Stimulated activated CD4-positive, alpha-beta T cell treated with anti-CD3 and anti-CD28 coated beads, Interleukin-4, amount 100 ng/mL, for 48 hours (primary cell): ENCODE results near the gene PRLH.
"Not testable (repeated sequence)": the region's sequence is repeated elsewhere in the genome, so short reads cannot be mapped to it uniquely, and the experiment has no call there.

Source experiments
- DNase-seq, 2 donors: peaks; one replicate each; pipeline ENCODE4 v3.0.0-alpha.2; 2020; ENCODE audit warnings: low read depth in 2 of 2

The PRLH gene

DNA sequence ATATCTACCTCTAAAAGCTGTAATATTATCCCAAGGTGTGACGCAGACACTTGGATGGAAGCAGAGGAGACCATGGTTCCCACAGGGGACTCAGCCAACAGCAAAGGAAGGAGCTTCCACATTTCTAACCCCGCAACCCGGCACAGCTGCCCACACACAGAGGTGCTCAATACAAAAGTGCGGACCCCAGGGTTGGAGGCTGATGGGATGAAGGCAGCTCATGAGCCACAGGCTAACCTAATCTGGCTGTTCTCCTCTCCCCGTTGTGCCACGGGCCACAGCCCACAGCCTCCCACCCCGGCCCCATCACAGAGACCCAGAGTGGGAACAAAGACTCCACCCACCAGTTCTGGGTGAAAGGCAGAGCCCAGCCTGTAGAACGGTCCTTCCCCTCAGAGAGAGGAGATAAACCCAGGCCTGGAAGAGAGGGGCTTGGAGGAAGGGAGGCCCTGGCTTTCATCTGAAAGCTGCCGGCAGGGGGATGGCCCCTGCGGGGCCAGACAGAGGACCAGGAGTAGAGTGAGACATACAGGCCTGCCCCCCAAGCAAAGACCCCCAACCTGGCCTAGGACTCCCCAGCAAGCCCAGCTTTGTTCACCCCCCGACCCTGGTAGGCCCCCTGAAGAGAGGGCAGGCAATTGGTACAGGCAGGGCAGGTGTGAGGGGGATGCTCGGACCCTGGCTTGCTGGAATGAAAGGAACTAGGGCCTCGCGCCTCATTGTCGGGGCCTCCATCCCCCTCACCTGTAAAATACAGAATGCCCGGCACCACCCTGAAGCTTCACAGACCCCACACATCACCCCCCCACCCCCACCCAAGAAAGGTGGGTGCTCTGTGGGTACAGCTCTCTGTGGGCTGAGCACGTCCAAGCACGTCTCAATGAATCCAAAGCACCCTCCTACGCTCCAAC lies 17.3 kb downstream of the PRLH start:
- DNase-seq: no peak

DNA sequence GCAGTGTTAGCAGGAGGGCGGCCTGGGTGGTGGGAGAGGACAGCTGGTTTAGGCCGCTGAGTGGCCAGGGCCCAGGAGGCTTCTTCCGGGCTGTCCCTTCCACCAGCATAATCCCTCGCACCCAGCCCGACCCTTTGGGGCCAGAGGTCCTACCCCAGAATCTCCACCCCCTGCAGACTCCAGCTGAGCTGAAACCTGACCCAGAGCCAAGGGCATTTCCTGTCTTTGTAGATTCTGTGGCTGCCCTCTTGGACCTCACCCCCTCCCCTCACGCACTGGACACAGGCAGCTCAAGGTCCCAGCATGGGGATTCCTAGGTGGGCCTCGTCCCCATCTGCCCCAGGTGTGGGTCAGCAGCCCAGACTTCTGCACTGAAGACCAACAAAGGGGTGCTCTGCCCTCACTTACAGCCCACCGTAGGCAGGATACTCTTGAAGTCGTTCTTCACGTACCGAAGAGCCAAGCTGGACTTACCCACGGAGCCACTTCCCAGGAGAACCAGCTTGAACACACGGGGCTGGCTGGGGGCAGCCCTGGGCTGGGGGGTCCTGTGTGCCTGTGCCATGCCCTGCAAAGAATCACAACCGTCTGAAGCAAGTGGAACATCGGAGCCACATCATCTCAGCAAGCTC lies 19.3 kb downstream of the PRLH start:
- DNase-seq: no peak

DNA sequence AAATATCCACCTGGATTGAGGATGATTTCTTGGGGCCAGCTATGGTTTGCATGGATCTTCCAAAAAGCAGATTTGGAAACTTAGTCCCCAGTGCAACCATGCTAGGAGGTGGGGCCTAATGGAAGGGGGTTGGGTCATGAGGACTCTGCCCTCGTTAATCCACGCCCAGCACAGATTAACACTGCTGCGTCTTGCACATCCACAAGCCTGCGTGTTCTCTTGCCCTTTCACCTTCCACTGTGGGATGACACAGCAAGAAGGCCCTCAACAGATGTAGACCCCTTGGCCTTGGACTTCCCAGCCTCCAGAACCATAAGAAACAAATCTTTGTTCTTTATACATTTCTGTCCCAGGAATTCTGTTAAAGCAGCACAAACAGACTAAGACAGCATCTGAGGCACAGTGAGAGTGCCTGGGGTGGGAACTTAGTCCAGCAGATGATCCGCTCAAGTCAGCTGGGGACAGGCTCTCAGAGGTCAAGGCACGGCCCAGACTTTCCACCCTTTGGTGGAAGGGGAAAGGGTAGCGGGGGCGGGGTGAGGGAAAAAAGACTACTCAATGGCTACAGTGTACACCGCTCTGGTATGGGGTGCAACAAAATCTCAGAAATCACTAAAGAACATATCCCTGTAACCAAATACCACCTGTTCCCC lies 21.8 kb downstream of the PRLH start:
- DNase-seq: no peak

DNA sequence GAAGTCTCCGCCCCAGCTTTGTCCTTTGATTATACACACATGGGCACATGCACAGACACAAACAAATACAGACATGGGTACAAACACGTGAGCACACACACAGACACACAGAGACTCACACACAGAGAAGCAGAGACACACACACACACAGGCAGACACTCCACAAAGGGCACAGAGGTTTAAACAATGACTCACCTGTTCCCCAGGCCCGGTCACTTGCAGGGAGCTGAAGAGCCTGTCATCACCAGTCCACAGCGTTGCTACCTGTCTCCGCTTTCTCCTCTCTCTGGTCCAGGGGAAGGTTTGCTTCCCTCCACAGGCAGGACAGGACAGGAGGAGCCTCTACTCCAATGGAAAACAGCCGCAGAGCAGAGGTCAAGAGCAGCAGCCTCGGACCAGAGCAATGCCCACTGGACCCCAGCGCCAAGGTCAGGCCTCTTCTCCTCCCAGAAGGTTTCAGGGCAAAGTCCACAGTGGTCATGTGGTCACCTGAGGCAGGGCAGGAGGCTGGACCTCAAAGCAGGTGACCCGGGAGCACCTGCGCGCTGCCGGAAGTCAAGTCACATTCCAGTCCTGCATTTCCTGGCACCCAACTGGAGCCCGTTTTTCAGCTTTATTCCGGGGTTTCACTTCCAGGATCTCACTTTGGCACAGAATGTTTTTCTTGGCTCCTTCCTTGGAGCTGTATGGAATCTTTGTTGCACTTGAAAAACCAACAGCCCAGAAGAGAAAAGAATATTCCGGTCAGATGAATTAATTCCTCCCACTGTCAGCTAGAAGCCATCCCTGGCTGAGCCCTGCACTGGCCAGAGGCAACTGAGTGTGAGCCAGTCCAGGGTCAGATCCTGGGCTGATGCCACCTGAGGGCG lies 24.1 kb downstream of the PRLH start, which contains the start of gene RAB17:
Gene RAB17 (minus strand): TSS at position 463 of the 869 bp plus-strand sequence. CDS start 4,580 bp downstream, outside the sequence.
- DNase-seq: no peak

DNA sequence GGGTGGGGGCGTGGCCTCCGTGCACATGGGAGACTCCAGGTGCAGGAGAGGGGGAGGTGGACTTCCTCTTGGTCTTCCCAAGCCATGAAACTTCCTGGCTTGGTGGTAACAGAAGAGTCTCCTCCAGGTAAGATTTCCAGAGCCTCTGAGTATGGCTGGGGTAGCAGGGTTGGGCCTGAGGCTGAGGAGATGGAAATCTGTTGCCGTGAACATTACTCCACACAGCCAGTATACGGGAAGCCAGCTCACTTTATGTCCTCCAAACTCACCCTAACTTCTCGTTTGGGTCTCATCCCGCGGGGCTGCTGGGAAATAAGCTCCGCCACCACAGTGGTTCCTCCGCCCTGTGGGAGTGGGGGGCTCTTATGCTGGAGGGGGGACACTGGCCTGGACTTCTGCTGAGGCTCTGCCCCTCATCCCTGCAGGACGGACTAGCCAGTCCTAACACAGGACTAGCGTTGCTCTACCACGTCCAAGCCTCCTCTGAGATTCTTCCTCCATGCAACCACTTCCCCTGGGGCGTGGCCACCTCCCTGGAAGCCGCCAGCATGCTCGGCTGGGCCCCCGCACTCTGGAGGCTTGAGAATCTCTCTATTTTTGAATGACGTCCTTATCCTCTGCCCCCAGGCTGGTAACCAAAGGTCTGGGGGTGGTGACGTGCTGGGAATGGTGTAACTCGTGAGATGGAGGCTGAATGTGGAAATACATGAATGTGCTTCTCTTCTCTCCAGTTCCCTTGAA lies 24.9 kb downstream of the PRLH start:
- no peak for DNase-seq

DNA sequence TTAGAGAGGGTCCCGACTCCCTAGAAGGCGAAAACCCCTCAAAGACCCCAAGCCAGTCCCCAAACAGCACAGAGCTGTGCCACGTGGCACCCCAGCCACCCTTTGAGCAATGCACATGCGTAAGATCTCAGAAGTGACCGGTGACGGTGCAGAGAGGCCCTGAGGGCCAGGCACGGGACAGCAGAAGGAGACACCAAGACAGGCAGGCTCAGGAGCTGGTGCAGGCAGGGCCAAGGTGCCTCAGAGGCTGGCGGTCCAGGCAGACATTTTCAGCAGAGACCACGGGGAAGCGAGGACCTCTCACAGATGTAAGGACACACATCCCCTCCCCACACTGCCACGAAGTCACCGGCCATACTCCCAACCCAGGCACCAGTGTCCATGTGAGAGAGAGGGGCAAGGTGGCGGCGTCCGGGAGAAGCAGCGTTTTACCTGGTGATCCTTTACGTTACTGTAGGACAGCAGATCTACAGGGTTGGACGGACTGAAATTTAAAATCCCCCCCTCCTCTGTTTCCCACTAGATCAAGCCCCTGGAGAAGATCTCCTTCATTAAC lies 26.1 kb downstream of the PRLH start:
- DNase-seq: no peak

DNA sequence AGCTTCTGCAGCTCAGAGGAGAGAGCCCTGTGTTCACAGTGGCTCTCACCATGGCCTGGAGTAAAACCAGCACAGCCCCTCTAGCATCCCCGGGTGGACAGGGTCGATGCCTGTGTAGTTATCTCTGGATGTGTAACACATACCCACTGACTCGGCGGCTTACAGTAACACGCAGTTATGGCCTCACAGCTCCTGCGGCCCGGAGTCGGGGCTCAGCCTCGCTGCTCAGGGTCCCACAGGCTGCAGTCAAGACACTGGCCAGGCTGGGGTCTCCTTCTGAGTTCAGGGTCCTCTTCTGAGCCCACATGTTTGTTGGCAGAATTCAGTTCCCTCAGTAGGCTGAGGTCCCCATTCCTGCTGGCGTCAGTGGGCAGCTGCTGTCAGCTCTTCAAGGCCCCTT lies 26.7 kb downstream of the PRLH start:
- DNase-seq: no peak

DNA sequence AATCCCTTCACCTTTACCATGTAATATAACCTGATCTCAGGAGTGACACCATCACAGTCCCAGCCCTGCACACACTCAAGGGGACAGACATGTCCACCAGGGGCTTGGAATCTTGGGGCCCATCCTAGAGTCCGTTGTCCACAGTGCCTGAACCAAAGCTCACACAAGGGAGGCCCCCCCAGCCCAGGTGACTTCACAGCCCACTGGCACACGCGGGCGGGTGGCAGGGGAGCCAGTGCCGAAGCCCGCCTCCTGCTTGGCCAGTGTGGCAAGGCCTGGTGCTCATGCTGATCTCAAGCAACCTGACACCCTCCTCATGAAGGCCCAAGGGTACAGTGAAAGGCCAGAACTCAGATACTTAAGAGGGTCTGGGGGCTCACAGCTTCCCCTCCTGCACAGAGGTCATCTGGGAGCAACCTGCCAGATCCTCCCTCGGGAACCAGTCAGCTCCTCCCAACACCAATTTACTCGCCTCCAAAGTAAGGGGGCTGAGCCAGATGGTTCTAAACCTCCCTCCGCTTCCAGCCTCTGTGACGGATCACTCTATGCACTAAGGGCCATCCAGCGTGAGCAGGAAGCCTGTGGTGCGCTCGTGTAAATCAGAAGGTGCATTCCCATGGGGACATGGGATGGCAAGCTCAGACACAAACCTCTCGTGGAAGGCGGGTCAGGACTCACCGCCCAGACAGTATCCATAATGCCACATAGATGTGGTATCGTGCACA lies 27.4 kb downstream of the PRLH start:
- DNase-seq: no peak

DNA sequence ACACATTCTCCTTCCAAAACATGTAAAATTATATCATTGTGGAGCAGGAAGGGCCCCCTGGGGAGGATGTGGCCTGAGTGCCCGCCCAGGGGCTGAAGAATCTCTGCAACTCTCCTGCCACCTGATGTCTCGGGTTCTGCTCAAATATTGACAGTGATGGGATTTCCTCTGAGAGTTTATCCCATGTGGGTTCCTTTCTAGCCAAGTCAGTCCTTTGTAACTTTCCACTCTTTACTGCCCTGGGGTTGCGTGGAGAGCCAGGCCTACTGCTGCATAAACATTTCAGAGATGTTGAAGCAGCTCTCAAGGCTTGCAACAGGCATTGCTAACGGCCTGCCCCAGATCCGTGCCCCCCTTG lies 28.1 kb downstream of the PRLH start:
- no peak for DNase-seq

DNA sequence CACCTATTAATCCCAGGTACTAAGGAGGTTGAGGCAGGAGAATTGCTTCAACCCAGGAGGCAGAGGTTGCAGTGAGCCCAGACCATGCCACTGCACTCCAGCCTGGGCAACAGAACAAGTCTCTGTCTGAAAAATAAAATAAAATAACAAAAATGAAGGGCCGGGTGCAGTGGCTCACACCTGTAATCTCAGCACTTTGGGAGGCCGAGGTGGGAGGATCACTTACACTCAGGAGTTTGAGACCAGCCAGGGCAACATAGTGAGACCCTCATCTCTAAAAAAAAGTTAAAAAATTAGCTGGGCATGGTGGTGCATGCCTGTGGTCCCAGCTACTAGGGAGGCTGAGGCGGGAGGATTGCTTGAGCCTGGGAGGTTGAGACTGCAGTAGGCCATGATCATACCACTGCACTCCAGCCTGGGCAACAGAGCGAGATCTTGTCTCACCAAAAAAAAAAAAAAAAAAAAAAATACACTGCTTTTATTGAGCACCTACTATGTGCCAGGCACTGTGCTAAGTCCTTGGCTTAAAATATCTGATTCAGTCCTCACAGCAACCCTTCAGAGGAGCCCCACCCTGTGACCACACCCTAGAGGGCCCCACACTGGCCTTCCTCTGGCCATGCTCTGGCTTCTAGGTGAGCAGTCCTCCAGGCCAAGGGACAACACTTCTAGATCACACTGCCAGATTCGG lies 29.6 kb downstream of the PRLH start:
- DNase-seq: not testable (repeated sequence)

DNA sequence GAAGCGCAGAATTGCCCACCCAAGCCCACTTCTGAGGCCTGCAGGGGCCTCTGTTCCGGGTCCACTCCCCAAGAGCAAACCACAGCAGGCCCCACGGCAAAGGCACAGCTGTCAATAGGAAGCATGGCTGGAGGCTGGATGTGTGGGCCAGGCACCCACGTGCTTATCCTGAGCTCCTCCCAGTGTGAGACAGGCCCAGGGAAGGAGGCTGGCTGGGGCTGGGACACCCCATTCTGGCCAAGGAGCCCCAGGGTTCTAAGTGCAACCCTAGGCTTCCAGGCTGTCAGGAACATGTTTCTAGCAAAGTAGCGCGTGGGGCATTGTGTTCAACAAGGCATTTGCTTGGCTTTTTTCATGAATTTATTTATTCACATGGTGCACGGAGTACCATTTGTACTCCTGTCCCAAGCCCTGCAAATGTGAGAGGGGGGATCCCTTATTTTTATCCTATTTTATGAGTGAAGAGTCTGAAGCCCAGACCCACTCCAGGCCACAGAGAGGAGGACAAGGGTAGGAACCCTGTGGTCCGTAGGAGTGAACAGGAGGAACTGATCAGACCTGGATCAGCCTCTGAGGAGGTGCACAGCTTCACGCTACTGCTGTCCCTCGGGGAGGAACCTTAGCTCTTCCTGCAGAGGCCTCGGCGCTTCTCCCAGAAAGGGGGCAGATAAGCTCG lies 30.3 kb downstream of the PRLH start:
- DNase-seq: no peak

DNA sequence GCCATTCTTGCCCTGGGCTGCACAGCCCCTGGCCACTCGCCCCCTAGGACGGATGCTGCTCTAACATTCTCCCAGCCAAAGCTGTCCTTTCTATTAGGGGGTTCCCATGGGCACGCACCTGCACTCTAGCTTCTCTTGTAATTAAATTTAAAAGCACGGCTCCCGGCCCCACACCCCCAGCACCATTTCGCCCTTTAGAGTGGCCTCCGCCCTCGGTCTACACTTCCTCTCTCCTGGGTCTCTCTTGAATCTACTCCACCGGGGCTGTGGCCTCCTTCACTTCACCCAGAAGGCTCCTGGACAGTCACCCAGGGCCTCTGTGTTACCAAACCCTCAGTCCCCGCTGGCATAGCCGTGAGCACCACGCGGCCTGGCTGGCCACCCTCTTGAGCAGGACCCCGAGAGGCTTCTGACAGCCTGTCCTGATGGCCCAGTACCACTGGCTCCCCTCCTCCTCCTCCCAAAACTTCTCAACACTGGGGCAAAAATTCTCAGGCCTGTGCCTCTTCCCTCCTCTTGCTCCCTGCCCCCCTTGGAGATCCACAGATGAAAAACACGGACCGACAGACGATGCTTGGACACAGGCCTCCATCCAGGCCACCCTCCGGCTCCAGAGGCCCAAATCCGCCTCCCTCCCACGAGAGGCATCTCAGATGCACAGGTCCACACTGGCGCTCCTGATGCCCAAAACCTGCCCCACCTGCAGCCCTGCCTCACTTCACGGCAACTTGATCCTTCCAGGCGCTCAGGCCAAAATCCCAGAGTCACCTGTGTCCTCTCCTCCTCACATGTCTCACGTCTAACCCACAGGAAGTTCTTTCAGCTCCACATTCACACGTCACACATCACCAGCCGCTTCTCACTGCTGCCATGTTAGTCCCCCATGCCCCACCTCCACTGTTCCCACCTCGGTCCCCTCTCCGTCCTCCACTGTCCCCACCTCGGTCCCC lies 31.1 kb downstream of the PRLH start:
- no peak for DNase-seq

DNA sequence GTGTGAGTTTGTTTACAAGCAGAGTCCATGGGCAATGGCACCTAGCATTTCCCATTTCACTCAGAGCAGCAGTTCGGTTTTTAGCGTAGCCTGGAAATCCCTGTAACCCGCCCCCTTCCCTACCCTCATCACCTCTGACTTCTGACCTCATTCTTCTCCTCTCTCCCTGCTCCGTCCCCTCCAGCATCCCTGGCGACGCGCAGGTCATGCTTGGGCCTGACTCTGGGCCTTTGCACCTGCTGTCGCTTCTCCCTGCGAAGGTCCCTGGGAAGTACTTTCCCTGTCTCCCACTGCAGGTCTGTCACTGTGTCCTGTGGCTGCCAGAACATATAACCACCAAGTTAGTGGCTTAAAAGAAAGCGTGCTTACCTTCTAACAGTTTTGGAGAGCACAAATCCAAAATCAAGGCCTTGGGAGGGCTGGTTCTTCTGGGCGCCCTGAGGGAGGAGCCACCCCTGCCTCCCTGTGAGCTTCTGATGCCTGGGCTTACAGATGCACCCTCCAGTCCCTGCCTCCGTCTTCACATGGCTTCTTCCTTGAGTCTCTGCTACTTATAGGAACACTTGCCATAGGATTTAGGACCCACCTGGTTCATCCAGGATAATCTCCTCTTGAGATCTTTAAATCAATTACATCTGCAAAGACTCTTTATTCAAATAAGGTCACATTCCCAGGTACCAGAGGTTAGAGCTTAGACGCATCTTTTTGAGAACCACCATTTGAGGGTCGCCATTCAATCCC lies 32.3 kb downstream of the PRLH start:
- DNase-seq: no peak

DNA sequence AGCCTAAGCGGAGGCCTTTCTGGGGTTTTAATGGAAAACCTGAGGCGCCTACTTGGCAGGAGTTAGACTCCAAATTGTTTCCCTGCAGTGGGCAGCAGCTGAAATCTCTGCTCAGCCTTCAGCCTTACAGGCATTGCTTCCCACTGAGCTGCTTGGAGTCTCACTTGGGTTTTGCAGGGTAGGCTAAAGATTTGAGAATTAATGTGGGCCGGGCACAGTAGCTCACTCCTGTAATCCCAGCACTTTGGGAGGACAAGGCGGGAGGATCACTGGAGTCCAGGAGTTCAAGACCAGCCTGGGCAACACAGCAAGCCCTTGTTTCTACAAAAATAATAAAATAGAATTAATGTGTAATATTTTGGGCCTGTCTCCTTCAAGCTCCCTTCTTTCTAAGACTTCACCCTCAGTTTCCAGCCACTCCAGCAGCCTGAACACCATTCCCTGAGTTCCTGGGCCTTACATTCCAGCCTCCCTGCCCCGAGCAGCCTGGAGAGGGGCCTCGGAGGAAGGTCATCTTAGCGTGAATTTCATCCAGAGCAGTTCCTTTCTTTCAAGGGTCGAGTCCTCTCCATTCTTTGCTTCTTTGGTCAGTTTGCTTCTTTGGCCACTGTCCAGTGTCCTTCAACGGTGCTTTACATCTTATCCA lies 33.2 kb downstream of the PRLH start:
- no peak for DNase-seq

DNA sequence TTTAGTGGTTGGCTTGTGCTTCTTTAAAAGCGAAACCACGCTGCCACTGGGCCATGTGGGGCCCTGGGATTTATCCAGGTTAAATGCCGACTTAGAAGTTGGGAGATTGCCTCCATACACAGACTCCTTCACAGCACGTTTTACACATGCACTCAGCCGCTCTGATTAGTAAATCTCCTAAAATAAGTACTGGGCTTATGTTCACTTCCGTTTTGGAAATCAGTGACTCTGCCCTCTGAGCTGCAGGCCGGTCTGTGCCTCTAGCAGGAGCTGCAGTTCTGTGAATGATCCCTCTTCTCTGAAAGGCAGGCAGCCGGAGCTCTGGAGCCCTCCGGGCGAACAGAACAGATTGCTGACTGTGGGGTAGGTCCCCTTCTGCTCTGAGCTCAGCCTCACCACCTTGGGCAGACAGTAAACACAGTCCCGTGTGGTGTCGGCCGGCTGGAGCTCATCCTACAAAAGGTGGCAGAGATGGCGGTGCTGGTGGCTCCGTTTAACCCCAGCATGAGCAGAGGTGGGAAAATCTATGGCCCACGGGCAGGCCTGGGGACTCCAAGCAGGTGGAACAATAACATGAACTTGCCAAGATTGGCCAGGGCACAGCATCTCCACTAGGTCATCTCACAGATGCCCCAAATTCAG lies 34.0 kb downstream of the PRLH start:
- no peak for DNase-seq
